Aorta (tissue), 5 donors: ENCODE data around the gene NOP14. TPM values are rescaled to one million over a fixed set of nuclear protein-coding genes. Genes with fewer than 3 reads are reported as not detected.

Experiments
- ATAC-seq: fragments of 200-7000 bp; cut with Tn5 transposase; one replicate; pipeline ENCODE4 v1.9.1; 2022; ENCODE audit warnings: moderate library complexity; ENCODE audit not compliant: low FRiP score
- DNase-seq, 2 donors: peaks; one replicate each; pipeline ENCODE4 v3.0.0-alpha.2; 2020
- H3K27ac ChIP-seq, 2 donors: one replicate each; pipeline ENCODE4 v1.5.1; 2013; ENCODE audit warnings: low read length in 2 of 2, mild to moderate bottlenecking in 2 of 2, moderate library complexity in 2 of 2, control low read depth in 1 of 2, inconsistent platforms in 1 of 2, low read depth in 1 of 2
- H3K27me3 ChIP-seq, 2 donors: one replicate each; pipeline ENCODE4 v1.6.1; 2013; ENCODE audit warnings: control low read depth in 1 of 2, low read length in 1 of 2, mild to moderate bottlenecking in 1 of 2, moderate library complexity in 1 of 2; ENCODE audit not compliant: insufficient read depth in 2 of 2, control insufficient read depth in 1 of 2
- H3K36me3 ChIP-seq, 2 donors: one replicate each; pipeline ENCODE4 v1.6.1; 2013; ENCODE audit warnings: control low read depth in 1 of 2, low read length in 1 of 2, mild to moderate bottlenecking in 1 of 2; ENCODE audit not compliant: insufficient read depth in 2 of 2, control insufficient read depth in 1 of 2
- H3K4me1 ChIP-seq, 2 donors: one replicate each; pipeline ENCODE4 v1.6.1; 2013; ENCODE audit warnings: low read length in 2 of 2, control low read depth in 1 of 2, mild to moderate bottlenecking in 1 of 2, moderate library complexity in 1 of 2; ENCODE audit not compliant: insufficient read depth in 2 of 2, control insufficient read depth in 1 of 2
- H3K4me3 ChIP-seq, 2 donors: one replicate each; pipeline ENCODE4 v1.5.1; 2013; ENCODE audit warnings: low read length in 2 of 2, control low read depth in 1 of 2, mild to moderate bottlenecking in 1 of 2
- H3K9me3 ChIP-seq: one replicate; pipeline ENCODE4 v1.6.1; 2013; ENCODE audit warnings: mild to moderate bottlenecking, low read length; ENCODE audit not compliant: control insufficient read depth
- WGBS, 2 donors: extraction: QIAGEN DNeasy Blood & Tissue Kit; methylation state at CpG; one replicate each; pipeline ENCODE4 v1.1.7; 2013; 5-methylcytosine and 5-hydroxymethylcytosine counted together
- intact Hi-C, 2 donors: fragments of 100-400 bp; cut with DNase I; formaldehyde crosslinking; loops; one replicate each; pipeline versions ENCODE4 v1.14.2 to v1.15.0; 2022
- polyA plus RNA-seq, 2 donors: library from polyadenylated mRNA; stranded (reverse); fragments of 200-250 nt; gene quantifications; one replicate each; pipeline ENCODE4 v1.2.3, GENCODE V29; 2013
- total RNA-seq, 2 donors: library from RNA; stranded (reverse); fragmentation: NEBNext Ultra II Directional; extraction: Animal tissue kit (Norgen Biotek cat#: 25700); gene quantifications; one replicate each; pipeline ENCODE4 v1.2.1, GENCODE V29; 2021
- donor health status: healthy with polysubstance abuse.
- donor health status: Bipolar disorder and iron deficiency.
- donor health status: DM: no; HTN: no; CAD: no.
- donor health status: DM: no; HTN: no; CAD: no.
- donor health status: DM: yes; HTN: yes; CAD: no.

Gene NOP14
- total and polyA plus RNA-seq, 4 donors: 8.0 to 15.5 (median 11.8) TPM

- no peaks in the 10 kb centered on the region for H3K4me1 ChIP-seq
- H3K4me3 ChIP-seq: no peak overlapping the region
- ATAC-seq (no peak), DNase-seq (no peak)
- peaks cover 8 to 9% of the 10 kb centered on the region in 2 donors for H3K36me3 ChIP-seq
- intact Hi-C loops: no loop called here
- H3K27ac ChIP-seq: no peak overlapping the region
- WGBS, 2 donors: 85 to 87% methylated on average over 33 of the region's 33 CpGs
- no peaks in the 10 kb centered on the region for H3K9me3 ChIP-seq
- H3K27me3 ChIP-seq: no peaks in the 10 kb centered on the region
Observed at GRCh38 chr4:2954358-2955185, 8.6 kb downstream of the NOP14 start.

- Histone ChIP-seq H3K9me3 (no peaks in the 10 kb centered on the region), H3K4me3 (no peak overlapping the region), H3K27ac (no peak overlapping the region), H3K27me3 (no peaks in the 10 kb centered on the region), H3K36me3 (peaks cover 8 to 9% of the 10 kb centered on the region in 2 donors), H3K4me1 (no peaks in the 10 kb centered on the region)
- DNase-seq (no peak), ATAC-seq (no peak)
- WGBS, 2 donors: 65 to 67% methylated on average over 6 of the region's 6 CpGs
- intact Hi-C loops: no loop called here
Observed at GRCh38 chr4:2953496-2953895, 9.7 kb downstream of the NOP14 start.

- DNase-seq (no peak), ATAC-seq (no peak)
- peaks cover 5 to 13% of the 10 kb centered on the region in 2 donors for H3K36me3 ChIP-seq
- no peak overlapping the region for H3K4me3 ChIP-seq
- WGBS, 2 donors: 86 to 87% methylated on average over 16 of the region's 16 CpGs
- H3K27me3 ChIP-seq: no peaks in the 10 kb centered on the region
- H3K27ac ChIP-seq: no peak overlapping the region
- intact Hi-C loops: no loop called here
- H3K9me3 ChIP-seq: no peaks in the 10 kb centered on the region
- H3K4me1 ChIP-seq: no peaks in the 10 kb centered on the region
Observed at GRCh38 chr4:2950221-2950989, 12.8 kb downstream of the NOP14 start.

- no peaks in the 10 kb centered on the region for H3K4me1 ChIP-seq
- intact Hi-C loops: no loop called here
- no peak overlapping the region for H3K27ac ChIP-seq
- DNase-seq (no peak), ATAC-seq (no peak)
- H3K9me3 ChIP-seq: no peaks in the 10 kb centered on the region
- no peaks in the 10 kb centered on the region for H3K27me3 ChIP-seq
- WGBS, 2 donors: 92 to 93% methylated on average over 11 of the region's 11 CpGs
- H3K36me3 ChIP-seq: peaks cover 5 to 13% of the 10 kb centered on the region in 2 donors
- no peak overlapping the region for H3K4me3 ChIP-seq
Observed at GRCh38 chr4:2949782-2950125, 13.5 kb downstream of the NOP14 start.

- H3K27me3 ChIP-seq: no peaks in the 10 kb centered on the region
Observed at GRCh38 chr4:2948895-2949781, 14.1 kb downstream of the NOP14 start.

GRCh38 chr4:2947926-2948325 is 15.3 kb downstream of the NOP14 start:
- Histone ChIP-seq H3K36me3 (peaks cover 2 to 13% of the 10 kb centered on the region in 2 donors), H3K4me3 (no peak overlapping the region), H3K9me3 (no peaks in the 10 kb centered on the region), H3K27me3 (no peaks in the 10 kb centered on the region), H3K27ac (no peak overlapping the region), H3K4me1 (no peaks in the 10 kb centered on the region)
- WGBS, 2 donors: 81 to 82% methylated on average over 11 of the region's 11 CpGs
- ATAC-seq (no peak), DNase-seq (no peak)
- intact Hi-C loops: no loop called here

More at GRCh38 chr4:2948895-2949781, 14.1 kb downstream of the NOP14 start:
- intact Hi-C loops: no loop called here
- ATAC-seq (no peak), DNase-seq (no peak)
- Histone ChIP-seq H3K9me3 (no peaks in the 10 kb centered on the region), H3K4me1 (no peaks in the 10 kb centered on the region), H3K27ac (no peak overlapping the region), H3K36me3 (peaks cover 5 to 13% of the 10 kb centered on the region in 2 donors), H3K4me3 (no peak overlapping the region)
- 83 to 84% methylated on average over 14 of the region's 14 CpGs for WGBS, 2 donors

- Histone ChIP-seq H3K27me3 (no peaks in the 10 kb centered on the region), H3K9me3 (no peaks in the 10 kb centered on the region), H3K4me3 (no peak overlapping the region), H3K36me3 (peaks cover 2 to 13% of the 10 kb centered on the region in 2 donors), H3K27ac (no peak overlapping the region), H3K4me1 (no peaks in the 10 kb centered on the region)
- 90% methylated on average over 19 of the region's 19 CpGs for whole genome bisulfite sequencing, 2 donors
- DNase-seq (no peak), ATAC-seq (no peak)
- intact Hi-C loops: no loop called here
Observed at GRCh38 chr4:2946812-2947600, 16.2 kb downstream of the NOP14 start.
